Loucy (cell line): ENCODE data around the gene MOCOS.

Experiments
- H2AFZ ChIP-seq: fragments of 200-600 bp; sonication (generic); 2 replicates; pipeline ENCODE4 v1.6.0; 2016; ENCODE audit warnings: antibody characterized with exemption, mild to moderate bottlenecking, low read length, moderate library complexity
- H3F3A ChIP-seq: fragments of 200-600 bp; 2 replicates; pipeline ENCODE4 v1.6.0; 2016; ENCODE audit warnings: antibody characterized with exemption, low read depth, mild to moderate bottlenecking
- H3K27me3 ChIP-seq: fragments of 200-600 bp; sonication (generic); 2 replicates; pipeline ENCODE4 v1.6.1; 2014; ENCODE audit warnings: low read length, mild to moderate bottlenecking; ENCODE audit not compliant: insufficient read depth, poor library complexity, severe bottlenecking
- H3K36me3 ChIP-seq: fragments of 200-600 bp; sonication (generic); 2 replicates; pipeline ENCODE4 v1.6.1; 2016; ENCODE audit warnings: low read length; ENCODE audit not compliant: insufficient read depth
- H3K4me1 ChIP-seq: fragments of 200-600 bp; sonication (generic); 2 replicates; pipeline ENCODE4 v1.5.1; 2014; ENCODE audit warnings: low read length, mild to moderate bottlenecking; ENCODE audit not compliant: insufficient read depth, poor library complexity, severe bottlenecking
- H3K4me2 ChIP-seq: fragments of 200-600 bp; sonication (generic); 2 replicates; pipeline ENCODE4 v1.6.0; 2014; ENCODE audit warnings: antibody characterized with exemption, low read length, low read depth, mild to moderate bottlenecking; ENCODE audit not compliant: poor library complexity, severe bottlenecking
- H3K4me3 ChIP-seq: fragments of 200-600 bp; sonication (generic); 2 replicates; pipeline ENCODE4 v1.5.1; 2014; ENCODE audit warnings: low read length, mild to moderate bottlenecking, mixed read lengths; ENCODE audit not compliant: poor library complexity, severe bottlenecking
- H3K79me2 ChIP-seq: fragments of 200-600 bp; sonication (generic); 2 replicates; pipeline ENCODE4 v1.6.1; 2014; ENCODE audit warnings: low read length; ENCODE audit not compliant: insufficient read depth
- H3K9ac ChIP-seq: fragments of 200-600 bp; sonication (generic); 2 replicates; pipeline ENCODE4 v1.6.0; 2014; ENCODE audit warnings: mild to moderate bottlenecking, low read depth, low read length, moderate library complexity; ENCODE audit not compliant: poor library complexity, severe bottlenecking
- H3K9me2 ChIP-seq: fragments of 200-600 bp; sonication (generic); replicated peaks from 2 replicates; pipeline ENCODE4 v1.6.1; 2016; ENCODE audit warnings: low read depth, low read length, mixed read lengths
- H3K9me3 ChIP-seq: fragments of 200-600 bp; sonication (generic); 2 replicates; pipeline ENCODE4 v1.6.1; 2014; ENCODE audit warnings: mild to moderate bottlenecking, antibody characterized with exemption, low read length, low read depth; ENCODE audit not compliant: insufficient read depth
- H4K20me1 ChIP-seq: fragments of 200-600 bp; sonication (generic); 2 replicates; pipeline ENCODE4 v1.6.0; 2014; ENCODE audit warnings: antibody characterized with exemption, low read length, mild to moderate bottlenecking; ENCODE audit not compliant: insufficient read depth, poor library complexity, severe bottlenecking
- CTCF ChIP-seq: fragments of 200-600 bp; sonication (generic); conservative IDR thresholded peaks from 2 replicates; pipeline ENCODE4 v1.5.1; 2014; ENCODE audit warnings: mild to moderate bottlenecking, antibody characterized with exemption, low read length
- EZH2phosphoT487 ChIP-seq: fragments of 200-600 bp; IDR thresholded peaks from 2 replicates; pipeline ENCODE4 v1.6.1; 2018; ENCODE audit warnings: antibody characterized with exemption, mild to moderate bottlenecking, moderate library complexity, borderline replicate concordance

MOCOS gene

GRCh38 chr18:36241831-36242230, 54.5 kb downstream of the MOCOS start:
- Histone ChIP-seq H3K4me1 (no peaks in the 10 kb centered on the region), H3K79me2 (no peaks in the 10 kb centered on the region), H3K27me3 (no peaks in the 10 kb centered on the region), H3K4me3 (no peak overlapping the region), H3F3A (no peaks in the 10 kb centered on the region), H3K9me2 (no peaks in the 10 kb centered on the region), H3K9ac (no peak overlapping the region), H2AFZ (no peak overlapping the region), H4K20me1 (no peaks in the 10 kb centered on the region), H3K9me3 (no peaks in the 10 kb centered on the region), H3K4me2 (no peak overlapping the region), H3K36me3 (no peaks in the 10 kb centered on the region)
- TF ChIP-seq EZH2phosphoT487 (no peak), CTCF (no peak)

- Histone ChIP-seq H3K9me3 (no peaks in the 10 kb centered on the region), H3K4me3 (no peak overlapping the region), H3F3A (no peaks in the 10 kb centered on the region), H3K27me3 (no peaks in the 10 kb centered on the region), H3K4me1 (no peaks in the 10 kb centered on the region), H3K79me2 (no peaks in the 10 kb centered on the region), H3K9me2 (no peaks in the 10 kb centered on the region), H2AFZ (no peak overlapping the region), H4K20me1 (no peaks in the 10 kb centered on the region), H3K9ac (no peak overlapping the region), H3K36me3 (no peaks in the 10 kb centered on the region), H3K4me2 (no peak overlapping the region)
- no peak for TF ChIP-seq EZH2phosphoT487
- TF ChIP-seq CTCF, result no peak
Observed at GRCh38 chr18:36247036-36247435, 59.7 kb downstream of the MOCOS start.

GRCh38 chr18:36249392-36249791, 62.1 kb downstream of the MOCOS start:
- H2AFZ ChIP-seq, result no peak overlapping the region
- H3K9me2 ChIP-seq, result no peaks in the 10 kb centered on the region
- no peaks in the 10 kb centered on the region for H3K79me2 ChIP-seq
- H3K27me3 ChIP-seq, result no peaks in the 10 kb centered on the region
- TF ChIP-seq EZH2phosphoT487, result no peak
- no peak for TF ChIP-seq CTCF
- H3F3A ChIP-seq, result no peaks in the 10 kb centered on the region
- H3K4me3 ChIP-seq, result no peak overlapping the region
- H3K9me3 ChIP-seq, result no peaks in the 10 kb centered on the region
- no peak overlapping the region for H3K9ac ChIP-seq
- no peaks in the 10 kb centered on the region for H4K20me1 ChIP-seq
- H3K4me1 ChIP-seq, result no peaks in the 10 kb centered on the region
- H3K4me2 ChIP-seq, result no peak overlapping the region
- no peaks in the 10 kb centered on the region for H3K36me3 ChIP-seq
